Measurements from ENCODE around the gene ARHGAP24.

DNA sequence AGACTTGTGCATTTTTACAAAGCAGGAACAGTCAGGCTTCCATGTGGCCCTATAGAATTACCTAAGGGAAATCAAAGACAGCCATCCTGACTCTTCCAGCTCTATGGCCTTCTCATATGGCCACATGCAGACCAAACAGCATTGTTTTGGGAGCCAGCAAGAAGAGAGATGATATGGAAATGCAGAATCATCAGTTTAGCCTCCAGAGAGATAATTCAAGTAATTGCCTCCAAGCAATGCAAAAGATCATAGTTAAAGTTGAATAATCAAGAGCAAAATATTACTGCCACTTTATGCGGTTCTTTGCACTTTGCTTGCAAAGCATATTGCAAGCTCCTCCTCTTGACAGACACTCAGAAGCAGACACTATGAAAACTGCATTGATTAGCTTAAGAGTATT lies 207.4 kb downstream of the ARHGAP24 start:
- no peak for TF ChIP-seq POLR2A (IDR thresholded peaks at IDR 0.05)
- TF ChIP-seq, protein P1, sequence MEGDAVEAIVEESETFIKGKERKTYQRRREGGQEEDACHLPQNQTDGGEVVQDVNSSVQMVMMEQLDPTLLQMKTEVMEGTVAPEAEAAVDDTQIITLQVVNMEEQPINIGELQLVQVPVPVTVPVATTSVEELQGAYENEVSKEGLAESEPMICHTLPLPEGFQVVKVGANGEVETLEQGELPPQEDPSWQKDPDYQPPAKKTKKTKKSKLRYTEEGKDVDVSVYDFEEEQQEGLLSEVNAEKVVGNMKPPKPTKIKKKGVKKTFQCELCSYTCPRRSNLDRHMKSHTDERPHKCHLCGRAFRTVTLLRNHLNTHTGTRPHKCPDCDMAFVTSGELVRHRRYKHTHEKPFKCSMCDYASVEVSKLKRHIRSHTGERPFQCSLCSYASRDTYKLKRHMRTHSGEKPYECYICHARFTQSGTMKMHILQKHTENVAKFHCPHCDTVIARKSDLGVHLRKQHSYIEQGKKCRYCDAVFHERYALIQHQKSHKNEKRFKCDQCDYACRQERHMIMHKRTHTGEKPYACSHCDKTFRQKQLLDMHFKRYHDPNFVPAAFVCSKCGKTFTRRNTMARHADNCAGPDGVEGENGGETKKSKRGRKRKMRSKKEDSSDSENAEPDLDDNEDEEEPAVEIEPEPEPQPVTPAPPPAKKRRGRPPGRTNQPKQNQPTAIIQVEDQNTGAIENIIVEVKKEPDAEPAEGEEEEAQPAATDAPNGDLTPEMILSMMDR (IDR thresholded peaks at IDR 0.05), result no peak
